ENCODE data around the gene EMX1.

The EMX1 gene

GRCh38 chr2:72983500-72984161 lies 66.3 kb downstream of the EMX1 start:
- no peak for DNase-seq

DNA sequence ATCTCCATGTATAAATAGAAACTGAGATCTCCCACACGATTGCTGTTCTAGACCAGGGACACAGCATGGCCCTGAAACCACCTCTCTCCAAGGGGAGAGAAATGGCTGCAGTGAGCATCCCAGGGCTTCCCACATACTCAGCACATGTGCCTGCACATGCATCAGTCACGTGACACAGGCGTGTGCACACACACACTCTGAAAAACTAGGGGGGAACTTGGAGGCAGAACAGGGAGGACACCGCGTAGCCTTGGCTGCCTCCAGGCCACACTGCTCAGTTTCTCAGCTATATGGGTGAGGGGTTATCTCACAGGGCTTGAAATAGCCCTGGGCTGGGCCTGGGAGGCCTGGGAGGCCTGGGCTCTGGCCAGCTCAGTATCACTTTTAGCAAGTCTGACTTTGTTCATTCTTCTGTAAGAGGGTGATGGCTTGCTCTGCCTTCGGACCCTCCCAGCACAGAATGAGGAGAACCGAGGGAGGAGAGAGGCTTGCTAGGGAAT lies 66.9 kb downstream of the EMX1 start:
- no peak for DNase-seq
